Sigmoid colon (tissue), 7 donors: ENCODE results near the gene RGSL1. TPM values are rescaled to one million over a fixed set of nuclear protein-coding genes. Genes with fewer than 3 reads are reported as not detected.

Experiments used
- DNase-seq: peaks from one replicate; pipeline ENCODE4 v3.0.0-alpha.2; 2019
- H3K27ac ChIP-seq, 4 donors: fragments of 200-600 bp; sonication (generic); one replicate each; pipeline ENCODE4 v1.5.1; 2016 to 2019; ENCODE audit warnings: mild to moderate bottlenecking in 1 of 4
- H3K27me3 ChIP-seq, 3 donors: fragments of 200-600 bp; sonication (generic); one replicate each; pipeline ENCODE4 v1.5.1; 2019; ENCODE audit warnings: mild to moderate bottlenecking in 1 of 3
- H3K36me3 ChIP-seq, 4 donors: fragments of 200-600 bp; sonication (generic); one replicate each; pipeline ENCODE4 v1.5.1; 2016 to 2019
- H3K4me1 ChIP-seq, 4 donors: fragments of 200-600 bp; sonication (generic); one replicate each; pipeline ENCODE4 v1.5.1; 2017 to 2019
- H3K4me3 ChIP-seq, 4 donors: fragments of 200-600 bp; sonication (generic); one replicate each; pipeline ENCODE4 v1.5.1; 2017 to 2019; ENCODE audit warnings: mild to moderate bottlenecking in 2 of 4, moderate library complexity in 1 of 4
- H3K9me3 ChIP-seq, 4 donors: fragments of 200-600 bp in 3 of 4; sonication (generic) in 3 of 4; one replicate each; pipeline versions ENCODE4 v1.5.1 to v1.6.1; 2013 to 2019
- EP300 ChIP-seq, 4 donors: sonication (generic); formaldehyde crosslinking; IDR thresholded peaks; one replicate each; pipeline ENCODE4 v1.6.1; 2017; ENCODE audit warnings: antibody characterized with exemption in 4 of 4
- POLR2A ChIP-seq, 2 donors: fragments of 450-650 bp; IDR thresholded peaks; one replicate each; pipeline ENCODE4 v1.6.1; 2016; ENCODE audit warnings: antibody characterized with exemption in 2 of 2, mild to moderate bottlenecking in 2 of 2, moderate library complexity in 2 of 2
- POLR2AphosphoS5 ChIP-seq, 4 donors: sonication (generic); formaldehyde crosslinking; IDR thresholded peaks; one replicate each; pipeline ENCODE4 v1.6.1; 2017; ENCODE audit warnings: antibody characterized with exemption in 4 of 4
- WGBS, 2 donors: extraction: QIAGEN DNeasy Blood & Tissue Kit; methylation state at CpG; one replicate each; pipeline ENCODE4 v1.1.7; 2013; 5-methylcytosine and 5-hydroxymethylcytosine counted together
- intact Hi-C: fragments of 100-400 bp; cut with DNase I; formaldehyde crosslinking; loops from one replicate; pipeline ENCODE4 v1.15.1; 2023
- polyA plus RNA-seq, 3 donors: library from polyadenylated mRNA; stranded (reverse); fragments of 200-250 nt; gene quantifications; one replicate each; pipeline ENCODE4 v1.2.3, GENCODE V29; 2013
- total RNA-seq, 4 donors: library from RNA; depleted of rRNA; stranded (reverse); fragments of >200 nt; gene quantifications; one replicate each; pipeline ENCODE4 v1.1.0, GENCODE V29; 2016
- TF ChIP-seq, protein P1 (sequence below), 4 experiments: fragments of 450-650 bp in 3 of 4; fragments of 200-600 bp in 1 of 4; IDR thresholded peaks; one replicate each; pipeline ENCODE4 v1.5.1; 2016 to 2019; ENCODE audit warnings: antibody characterized with exemption in 4 of 4, mild to moderate bottlenecking in 3 of 4, moderate library complexity in 2 of 4
- donor health status: healthy with polysubstance abuse.
- donor health status: Bipolar disorder and iron deficiency.
- donor health status: healthy.

Gene RGSL1
- total and polyA plus RNA-seq, 7 donors: not detected

DNA sequence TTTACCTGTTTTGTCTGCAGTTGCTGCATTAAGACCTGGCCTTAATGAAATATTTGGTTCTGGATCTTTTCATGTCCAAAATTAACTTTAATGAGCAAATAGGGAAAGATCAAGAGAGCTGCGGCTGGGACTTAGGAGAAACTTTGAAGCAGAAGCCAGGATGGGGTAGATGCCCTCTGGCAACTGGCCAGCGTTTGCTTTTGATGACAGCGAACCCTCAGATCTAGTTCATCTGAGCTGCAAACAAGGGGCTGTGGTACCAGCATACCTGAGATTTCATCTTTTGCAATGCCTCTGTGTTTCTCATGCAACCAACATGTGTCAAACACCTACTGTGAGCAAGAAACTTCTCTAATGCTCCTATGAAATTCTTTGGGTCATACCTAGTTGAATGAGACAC is 36.5 kb upstream of the RGSL1 start:
- Histone ChIP-seq H3K9me3 (no peaks in the 10 kb centered on the region), H3K36me3 (no peaks in the 10 kb centered on the region), H3K4me3 (no peak overlapping the region), H3K27me3 (peaks cover 0 to 4% (median 0%) of the 10 kb centered on the region in 3 donors), H3K4me1 (peaks cover 0 to 16% (median 13%) of the 10 kb centered on the region in 4 donors), H3K27ac (no peak overlapping the region)
- WGBS, 2 donors: 82 to 88% methylated on average over 3 of the region's 3 CpGs
- intact Hi-C loops: no loop called here
- no peak for DNase-seq
- TF ChIP-seq POLR2AphosphoS5 (IDR thresholded peaks at IDR 0.05): no peak
- TF ChIP-seq EP300 (IDR thresholded peaks at IDR 0.05): no peak
- no peak for TF ChIP-seq POLR2A (IDR thresholded peaks at IDR 0.05)
- TF ChIP-seq, protein P1, sequence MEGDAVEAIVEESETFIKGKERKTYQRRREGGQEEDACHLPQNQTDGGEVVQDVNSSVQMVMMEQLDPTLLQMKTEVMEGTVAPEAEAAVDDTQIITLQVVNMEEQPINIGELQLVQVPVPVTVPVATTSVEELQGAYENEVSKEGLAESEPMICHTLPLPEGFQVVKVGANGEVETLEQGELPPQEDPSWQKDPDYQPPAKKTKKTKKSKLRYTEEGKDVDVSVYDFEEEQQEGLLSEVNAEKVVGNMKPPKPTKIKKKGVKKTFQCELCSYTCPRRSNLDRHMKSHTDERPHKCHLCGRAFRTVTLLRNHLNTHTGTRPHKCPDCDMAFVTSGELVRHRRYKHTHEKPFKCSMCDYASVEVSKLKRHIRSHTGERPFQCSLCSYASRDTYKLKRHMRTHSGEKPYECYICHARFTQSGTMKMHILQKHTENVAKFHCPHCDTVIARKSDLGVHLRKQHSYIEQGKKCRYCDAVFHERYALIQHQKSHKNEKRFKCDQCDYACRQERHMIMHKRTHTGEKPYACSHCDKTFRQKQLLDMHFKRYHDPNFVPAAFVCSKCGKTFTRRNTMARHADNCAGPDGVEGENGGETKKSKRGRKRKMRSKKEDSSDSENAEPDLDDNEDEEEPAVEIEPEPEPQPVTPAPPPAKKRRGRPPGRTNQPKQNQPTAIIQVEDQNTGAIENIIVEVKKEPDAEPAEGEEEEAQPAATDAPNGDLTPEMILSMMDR (IDR thresholded peaks at IDR 0.05): no peak

DNA sequence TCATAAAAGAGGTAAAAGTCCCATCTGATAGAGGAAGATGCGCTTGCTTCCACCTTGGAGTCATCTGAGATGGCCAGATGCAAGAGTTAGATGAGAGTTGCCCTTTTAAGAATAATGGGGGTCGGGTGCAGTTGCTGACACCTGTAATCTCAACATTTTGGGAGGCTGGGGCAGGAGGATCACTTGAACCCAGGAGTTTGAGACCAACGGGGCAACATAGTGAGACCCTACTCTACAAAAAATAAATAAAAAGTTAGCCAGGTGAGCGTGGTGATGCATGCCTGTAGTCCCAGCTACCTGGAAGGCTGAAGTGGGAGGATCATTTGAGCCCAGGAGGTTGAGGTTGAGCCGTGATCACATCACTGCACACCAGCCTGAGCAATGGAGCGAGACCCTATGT is 36.0 kb upstream of the RGSL1 start:
- no peak for DNase-seq
- Histone ChIP-seq H3K27me3 (no peaks in the 10 kb centered on the region), H3K27ac (no peak overlapping the region), H3K9me3 (no peaks in the 10 kb centered on the region), H3K4me3 (no peak overlapping the region), H3K4me1 (peaks cover 0 to 16% (median 13%) of the 10 kb centered on the region in 4 donors), H3K36me3 (no peaks in the 10 kb centered on the region)
- TF ChIP-seq POLR2A (IDR thresholded peaks at IDR 0.05): no peak
- TF ChIP-seq POLR2AphosphoS5 (IDR thresholded peaks at IDR 0.05): no peak
- TF ChIP-seq, protein P1 (IDR thresholded peaks at IDR 0.05): no peak
- TF ChIP-seq EP300 (IDR thresholded peaks at IDR 0.05): no peak
- WGBS, 2 donors: 90 to 94% methylated on average over 6 of the region's 6 CpGs
- intact Hi-C loops: no loop called here

DNA sequence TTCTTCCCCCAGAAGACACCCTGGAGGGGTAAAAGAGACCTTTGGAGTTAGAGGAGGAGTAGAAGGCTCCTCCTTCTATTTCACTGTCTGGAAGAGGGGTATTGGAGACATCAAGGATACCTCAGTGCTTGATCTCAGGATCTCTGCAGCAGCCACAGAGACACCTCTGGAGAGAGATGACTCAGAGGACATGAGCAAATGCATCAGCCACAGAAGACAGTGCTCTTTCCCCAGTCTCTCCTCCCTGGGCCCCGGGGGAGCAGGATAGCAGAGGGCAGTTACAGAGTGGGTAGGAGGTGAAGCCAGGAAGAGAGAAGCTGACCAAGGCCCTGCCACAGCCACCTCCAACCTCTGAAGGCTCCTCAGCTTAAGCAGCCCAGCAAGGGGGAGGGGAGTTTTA is 34.2 kb upstream of the RGSL1 start:
- no peak for DNase-seq
- Histone ChIP-seq H3K4me3 (no peak overlapping the region), H3K9me3 (no peaks in the 10 kb centered on the region), H3K36me3 (no peaks in the 10 kb centered on the region), H3K27ac (no peak overlapping the region), H3K4me1 (peaks cover 0 to 7% (median 4%) of the 10 kb centered on the region in 4 donors), H3K27me3 (no peaks in the 10 kb centered on the region)
- TF ChIP-seq, protein P1 (IDR thresholded peaks at IDR 0.05): no peak
- TF ChIP-seq EP300 (IDR thresholded peaks at IDR 0.05): no peak
- no peak for TF ChIP-seq POLR2A (IDR thresholded peaks at IDR 0.05)
- no peak for TF ChIP-seq POLR2AphosphoS5 (IDR thresholded peaks at IDR 0.05)
- 39 to 86% methylated on average over 1 of the region's 1 CpG for WGBS, 2 donors
- intact Hi-C loops: no loop called here

DNA sequence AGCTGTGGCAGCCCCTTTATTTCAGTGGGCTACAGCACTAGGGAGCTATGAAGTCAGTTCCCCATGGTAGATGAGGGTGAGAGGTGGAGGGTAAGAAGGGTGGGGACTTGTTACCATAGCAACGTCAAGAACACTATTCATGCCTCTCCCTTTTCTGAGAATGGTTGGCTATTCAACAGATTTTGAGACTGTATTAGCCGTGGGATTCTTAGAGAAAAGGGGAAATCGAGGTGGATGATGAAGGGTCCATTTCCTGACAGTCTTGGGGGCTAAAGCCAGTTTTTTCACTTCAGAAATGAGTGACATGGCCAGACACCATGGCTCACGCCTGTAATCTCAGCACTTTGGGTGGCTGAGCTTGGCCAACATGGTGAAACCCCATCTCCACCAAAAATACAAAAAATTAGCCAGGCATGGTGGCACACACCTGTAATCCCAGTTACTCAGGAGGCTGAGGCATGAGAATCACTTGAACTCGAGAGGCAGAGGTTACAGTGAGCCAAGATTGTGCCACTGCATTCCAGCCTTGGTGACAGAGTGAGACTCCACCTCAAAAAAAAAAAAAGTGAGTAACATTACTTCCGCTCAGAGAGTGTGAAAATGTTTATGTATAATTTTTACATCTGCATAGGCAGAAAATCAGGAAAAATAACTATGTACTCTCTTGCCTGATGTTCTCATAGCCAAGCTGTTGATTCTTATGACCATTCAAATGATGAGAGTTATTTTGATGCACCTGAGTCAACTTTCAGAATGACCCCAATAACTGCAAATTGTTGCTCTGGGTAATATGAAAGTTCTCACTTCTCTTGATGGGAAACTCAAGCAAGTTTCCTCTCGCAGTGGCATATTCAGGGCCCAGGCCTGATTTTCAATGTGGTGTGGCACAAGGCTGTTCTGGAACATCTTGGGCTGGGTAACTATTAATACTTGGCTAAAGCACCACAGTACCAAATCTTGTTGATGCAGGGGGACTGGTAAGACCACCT is 23.2 kb upstream of the RGSL1 start:
- no peak for DNase-seq
- Histone ChIP-seq H3K27me3 (no peaks in the 10 kb centered on the region), H3K27ac (no peak overlapping the region), H3K36me3 (no peaks in the 10 kb centered on the region), H3K4me3 (no peak overlapping the region), H3K9me3 (no peaks in the 10 kb centered on the region), H3K4me1 (no peaks in the 10 kb centered on the region)
- TF ChIP-seq POLR2A (IDR thresholded peaks at IDR 0.05) (no peak), EP300 (IDR thresholded peaks at IDR 0.05) (no peak), POLR2AphosphoS5 (IDR thresholded peaks at IDR 0.05) (no peak)
- TF ChIP-seq, protein P1 (IDR thresholded peaks at IDR 0.05): no peak
- intact Hi-C loops: no loop called here
- WGBS, 2 donors: 76 to 82% methylated on average over 7 of the region's 7 CpGs
